ENCODE data around the gene NPIPA3.

- no peak for TF ChIP-seq CTCF (optimal IDR thresholded peaks at IDR 0.05 in 1 of 3, IDR thresholded peaks at IDR 0.05 in 1 of 3, conservative IDR thresholded peaks at IDR 0.05 in 1 of 3; ENCODE audit: extremely low read depth in 1 of 3, insufficient read depth in 2 of 3, low read length in 3 of 3)
- TF ChIP-seq EZH2 (IDR thresholded peaks at IDR 0.05; ENCODE audit: low read length): no peak
Observed at GRCh38 chr16:14682121-14682520, 21.1 kb upstream of the NPIPA3 start.

Measured in keratinocyte (primary cell).